ENCODE data around the gene VANGL1. TPM values are rescaled to one million over a fixed set of nuclear protein-coding genes. Genes with fewer than 3 reads are reported as not detected.

Gene VANGL1
- total RNA-seq, 1 experiment from 2014 or later: 10.5 TPM

- Mint-ChIP-seq H3K27me3 (ENCODE audit: insufficient read depth, unreplicated experiment) (peaks cover 24% of the 10 kb centered on the region), H3K36me3 (ENCODE audit: insufficient read depth, unreplicated experiment) (peaks cover 6% of the 10 kb centered on the region), H3K27ac (ENCODE audit: low read depth, unreplicated experiment) (no peak overlapping the region), H3K4me1 (ENCODE audit: insufficient read depth, unreplicated experiment) (peaks cover 13% of the 10 kb centered on the region), H3K4me3 (ENCODE audit: unreplicated experiment) (no peak overlapping the region), H3K9me3 (ENCODE audit: unreplicated experiment) (peaks cover 16% of the 10 kb centered on the region)
- intact Hi-C loops (cut with micrococcal nuclease): no loop called here
- no peak for DNase-seq (ENCODE audit: unreplicated experiment)
- BruUV-seq (replicated peaks): no TSS peak
- CTCF ChIA-PET: interaction anchor here (0.6 to 4.5 kb wide), 8 partner anchors 20 to 527 kb away, joined by 3 to 25 read pairs (median 3); no protein-coding TSS in a partner anchor
- TF ChIP-seq, protein P1, sequence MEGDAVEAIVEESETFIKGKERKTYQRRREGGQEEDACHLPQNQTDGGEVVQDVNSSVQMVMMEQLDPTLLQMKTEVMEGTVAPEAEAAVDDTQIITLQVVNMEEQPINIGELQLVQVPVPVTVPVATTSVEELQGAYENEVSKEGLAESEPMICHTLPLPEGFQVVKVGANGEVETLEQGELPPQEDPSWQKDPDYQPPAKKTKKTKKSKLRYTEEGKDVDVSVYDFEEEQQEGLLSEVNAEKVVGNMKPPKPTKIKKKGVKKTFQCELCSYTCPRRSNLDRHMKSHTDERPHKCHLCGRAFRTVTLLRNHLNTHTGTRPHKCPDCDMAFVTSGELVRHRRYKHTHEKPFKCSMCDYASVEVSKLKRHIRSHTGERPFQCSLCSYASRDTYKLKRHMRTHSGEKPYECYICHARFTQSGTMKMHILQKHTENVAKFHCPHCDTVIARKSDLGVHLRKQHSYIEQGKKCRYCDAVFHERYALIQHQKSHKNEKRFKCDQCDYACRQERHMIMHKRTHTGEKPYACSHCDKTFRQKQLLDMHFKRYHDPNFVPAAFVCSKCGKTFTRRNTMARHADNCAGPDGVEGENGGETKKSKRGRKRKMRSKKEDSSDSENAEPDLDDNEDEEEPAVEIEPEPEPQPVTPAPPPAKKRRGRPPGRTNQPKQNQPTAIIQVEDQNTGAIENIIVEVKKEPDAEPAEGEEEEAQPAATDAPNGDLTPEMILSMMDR (IDR thresholded peaks at IDR 0.05; ENCODE audit: unreplicated experiment): no peak
- POLR2A ChIA-PET: interaction anchor here (1.5 to 3.0 kb wide), 3 partner anchors 39 to 347 kb away, joined by 4 to 18 read pairs (median 12); no protein-coding TSS in a partner anchor
Observed at GRCh38 chr1:115640384-115640783, 1.4 kb upstream of the VANGL1 start.

- peak; percentile 52 for DNase-seq (ENCODE audit: unreplicated experiment)
- TF ChIP-seq, protein P1 (IDR thresholded peaks at IDR 0.05; ENCODE audit: unreplicated experiment): no peak
- H3K36me3 Mint-ChIP-seq (ENCODE audit: insufficient read depth, unreplicated experiment): peaks cover 6% of the 10 kb centered on the region
- intact Hi-C loops (cut with micrococcal nuclease): loop anchor here (1.0 kb wide), 1 partner anchor 64 kb away; no protein-coding TSS in a partner anchor
- peaks cover 13% of the 10 kb centered on the region for H3K27me3 Mint-ChIP-seq (ENCODE audit: insufficient read depth, unreplicated experiment)
- ChIA-PET CTCF (interaction anchor here (0.5 to 4.5 kb wide), 15 partner anchors 13 to 586 kb away, joined by 3 to 25 read pairs (median 3); no protein-coding TSS in a partner anchor), POLR2A (interaction anchor here (0.5 to 3.0 kb wide), 14 partner anchors 9 to 360 kb away, joined by 3 to 18 read pairs (median 4); no protein-coding TSS in a partner anchor)
- H3K4me1 Mint-ChIP-seq (ENCODE audit: insufficient read depth, unreplicated experiment): peaks cover 13% of the 10 kb centered on the region
- no TSS peak for BruUV-seq (replicated peaks)
- H3K4me3 Mint-ChIP-seq (ENCODE audit: unreplicated experiment): peak overlapping the region; percentile 68
- H3K9me3 Mint-ChIP-seq (ENCODE audit: unreplicated experiment): peaks cover under 1% of the 10 kb centered on the region
- H3K27ac Mint-ChIP-seq (ENCODE audit: low read depth, unreplicated experiment): peak overlapping the region; percentile 59
Observed at GRCh38 chr1:115642168-115643072, 650 bp downstream of the VANGL1 start.

- Mint-ChIP-seq H3K4me1 (ENCODE audit: insufficient read depth, unreplicated experiment) (peaks cover 13% of the 10 kb centered on the region), H3K27me3 (ENCODE audit: insufficient read depth, unreplicated experiment) (peaks cover 7% of the 10 kb centered on the region), H3K27ac (ENCODE audit: low read depth, unreplicated experiment) (peak overlapping the region; percentile 59), H3K4me3 (ENCODE audit: unreplicated experiment) (peak overlapping the region; percentile 68), H3K9me3 (ENCODE audit: unreplicated experiment) (no peaks in the 10 kb centered on the region), H3K36me3 (ENCODE audit: insufficient read depth, unreplicated experiment) (peaks cover 6% of the 10 kb centered on the region)
- no peak for DNase-seq (ENCODE audit: unreplicated experiment)
- intact Hi-C loops (cut with micrococcal nuclease): no loop called here
- TF ChIP-seq, protein P1 (IDR thresholded peaks at IDR 0.05; ENCODE audit: unreplicated experiment): no peak
- ChIA-PET POLR2A (interaction anchor here (0.5 to 3.0 kb wide), 17 partner anchors 10 to 1108 kb away, joined by 3 to 18 read pairs (median 4); no protein-coding TSS in a partner anchor), CTCF (interaction anchor here (0.5 to 4.5 kb wide), 13 partner anchors 14 to 585 kb away, joined by 3 to 25 read pairs (median 3); no protein-coding TSS in a partner anchor)
- BruUV-seq (replicated peaks): TSS peak; percentile 38
Observed at GRCh38 chr1:115643225-115643624, 1.5 kb downstream of the VANGL1 start.

GRCh38 chr1:115643666-115644065 is 1.9 kb downstream of the VANGL1 start:
- TF ChIP-seq, protein P1 (IDR thresholded peaks at IDR 0.05; ENCODE audit: unreplicated experiment): no peak
- DNase-seq (ENCODE audit: unreplicated experiment): no peak
- Mint-ChIP-seq H3K4me1 (ENCODE audit: insufficient read depth, unreplicated experiment) (peaks cover 13% of the 10 kb centered on the region), H3K9me3 (ENCODE audit: unreplicated experiment) (no peaks in the 10 kb centered on the region), H3K4me3 (ENCODE audit: unreplicated experiment) (peak overlapping the region; percentile 68), H3K27ac (ENCODE audit: low read depth, unreplicated experiment) (peak overlapping the region; percentile 59), H3K27me3 (ENCODE audit: insufficient read depth, unreplicated experiment) (peaks cover 2% of the 10 kb centered on the region), H3K36me3 (ENCODE audit: insufficient read depth, unreplicated experiment) (peaks cover 6% of the 10 kb centered on the region)
- no TSS peak for BruUV-seq (replicated peaks)
- ChIA-PET POLR2A (interaction anchor here (0.5 to 3.0 kb wide), 7 partner anchors 10 to 1109 kb away, joined by 3 to 18 read pairs (median 4); no protein-coding TSS in a partner anchor), CTCF (interaction anchor here (0.5 to 4.5 kb wide), 3 partner anchors 63 to 226 kb away, joined by 3 to 25 read pairs (median 17); no protein-coding TSS in a partner anchor)
- intact Hi-C loops (cut with micrococcal nuclease): no loop called here

Measured in MCF 10A (cell line).